GM19351 (cell line): ENCODE results near the gene VAV2.
"Not testable (repeated sequence)": the region's sequence is repeated elsewhere in the genome, so short reads cannot be mapped to it uniquely, and the experiment has no call there.

Experiments
- ATAC-seq: cut with Tn5 transposase; IDR thresholded peaks from one replicate; pipeline ENCODE4 v1.9.1; 2021; ENCODE audit warnings: mild to moderate bottlenecking, moderate library complexity; ENCODE audit not compliant: unreplicated experiment

Gene VAV2

DNA sequence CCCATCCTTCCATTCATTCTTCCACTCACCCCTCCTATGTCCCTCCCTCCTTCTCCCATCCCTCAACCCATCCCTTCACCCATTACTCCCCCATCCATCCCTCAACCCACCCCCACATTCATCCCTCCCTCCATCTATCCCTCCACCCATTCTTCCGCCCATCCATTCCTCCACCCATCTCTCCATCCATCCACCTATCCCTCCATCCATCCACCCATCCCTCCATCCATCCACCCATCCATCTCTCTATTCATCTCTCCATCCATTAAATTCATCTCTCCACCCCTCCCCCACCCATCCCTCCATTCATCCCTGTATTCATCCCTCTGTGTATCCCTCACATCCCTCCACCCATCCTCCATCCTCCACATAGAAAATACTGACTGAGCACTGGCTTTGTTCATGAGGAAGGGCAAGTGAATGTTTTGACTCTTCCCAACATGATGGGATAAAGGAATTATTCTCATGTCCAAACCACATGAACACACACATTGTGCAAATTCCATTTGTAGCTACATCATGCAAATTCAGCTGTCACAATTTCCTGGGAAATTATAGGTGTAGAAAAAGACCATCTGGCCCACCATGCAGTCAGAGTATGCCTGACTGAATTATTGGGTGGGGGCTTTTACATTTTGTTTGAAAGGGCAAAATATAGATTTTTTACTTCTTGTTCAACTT is 6.9 kb upstream of the VAV2 start:
- no peak for ATAC-seq

- no peak for ATAC-seq
Measured at GRCh38 chr9:133997584-133997983, 5.5 kb upstream of the VAV2 start.

DNA sequence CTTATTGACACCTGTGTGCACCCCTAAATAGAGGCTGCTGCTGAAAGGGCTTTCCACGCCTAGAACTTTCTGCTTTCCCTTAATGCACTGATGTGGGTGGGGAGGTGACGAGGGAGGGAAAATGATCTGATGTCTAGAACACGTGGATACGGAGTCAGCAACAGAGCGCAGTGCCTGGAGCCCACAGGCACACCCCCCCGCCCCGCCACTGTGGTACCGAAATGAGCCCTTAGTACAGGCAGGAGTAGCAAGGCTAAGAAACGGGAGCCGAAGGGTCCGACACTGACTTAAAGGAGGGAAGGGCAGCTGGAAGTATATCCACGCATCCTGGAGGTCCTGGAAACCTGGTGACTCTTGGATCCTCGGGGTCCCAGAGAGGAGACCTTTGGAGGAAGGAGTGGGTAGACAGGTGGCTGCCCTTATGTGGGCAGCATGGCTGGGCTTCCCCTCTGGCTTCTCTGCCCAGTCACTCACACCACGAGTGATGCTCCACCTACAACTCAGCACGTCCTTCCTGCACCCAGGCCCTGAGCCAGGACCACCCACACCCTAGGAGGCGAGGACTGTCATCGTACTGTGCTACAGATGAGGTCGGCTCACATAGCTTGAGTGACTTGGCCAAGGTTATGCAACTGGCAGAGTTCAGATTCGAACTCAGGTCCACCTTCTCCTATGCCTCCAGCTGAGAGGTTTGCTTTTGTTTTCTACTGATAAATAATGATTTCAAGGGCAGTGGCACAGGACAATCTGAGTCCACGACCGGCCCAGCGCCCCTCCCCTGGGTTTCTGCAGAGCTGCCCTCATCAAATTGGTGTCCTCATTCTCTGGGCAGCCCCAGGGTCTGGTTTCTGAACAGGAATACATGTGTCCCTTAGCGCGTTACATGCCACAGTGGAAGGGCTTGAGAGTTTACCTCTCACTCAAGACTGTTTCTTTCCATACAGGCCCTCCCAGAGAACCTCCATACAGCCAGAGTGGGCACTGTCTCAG is 4.7 kb upstream of the VAV2 start:
- no peak for ATAC-seq

DNA sequence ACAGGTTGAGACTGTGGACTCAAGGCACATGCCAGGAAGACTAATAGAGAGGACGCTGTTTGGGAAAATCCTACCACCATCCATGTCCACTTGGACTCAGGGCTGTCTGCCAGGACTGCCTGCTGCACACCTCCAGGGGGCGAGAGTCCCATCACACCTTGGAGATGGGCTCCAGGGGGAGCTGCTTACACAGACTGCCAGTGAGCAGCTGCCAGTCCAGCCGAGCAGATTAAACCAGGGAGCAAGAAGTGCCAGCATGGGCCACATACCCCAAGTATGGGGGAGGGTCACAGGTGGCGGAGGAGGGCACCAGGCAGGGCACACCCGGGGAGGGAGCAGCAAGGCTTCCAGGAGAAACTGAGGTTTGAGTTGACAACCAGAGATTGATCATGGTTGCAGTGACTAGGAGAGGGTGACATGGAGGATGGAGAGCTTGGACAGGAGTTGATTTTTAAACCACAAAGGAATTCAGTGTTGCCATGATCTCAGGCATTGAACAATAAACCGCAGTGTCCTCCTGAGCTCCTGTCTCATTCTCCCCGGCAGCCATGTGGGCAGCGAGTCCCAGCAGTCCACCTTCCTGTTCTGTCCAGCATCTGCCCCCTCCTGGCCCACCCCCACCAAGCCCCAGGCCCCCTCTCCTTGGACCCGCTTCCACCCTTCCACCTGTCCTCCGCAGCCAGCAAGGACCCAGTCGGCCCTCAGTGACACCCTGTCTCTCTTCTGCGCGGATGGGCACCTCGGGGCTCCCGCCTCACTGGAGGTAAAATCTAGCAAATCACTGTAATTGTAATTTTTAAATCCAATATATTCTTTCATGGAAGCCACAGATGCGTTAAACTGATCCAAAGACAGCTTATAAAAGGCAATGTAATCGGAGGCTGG is 3.1 kb upstream of the VAV2 start:
- ATAC-seq, result no peak

DNA sequence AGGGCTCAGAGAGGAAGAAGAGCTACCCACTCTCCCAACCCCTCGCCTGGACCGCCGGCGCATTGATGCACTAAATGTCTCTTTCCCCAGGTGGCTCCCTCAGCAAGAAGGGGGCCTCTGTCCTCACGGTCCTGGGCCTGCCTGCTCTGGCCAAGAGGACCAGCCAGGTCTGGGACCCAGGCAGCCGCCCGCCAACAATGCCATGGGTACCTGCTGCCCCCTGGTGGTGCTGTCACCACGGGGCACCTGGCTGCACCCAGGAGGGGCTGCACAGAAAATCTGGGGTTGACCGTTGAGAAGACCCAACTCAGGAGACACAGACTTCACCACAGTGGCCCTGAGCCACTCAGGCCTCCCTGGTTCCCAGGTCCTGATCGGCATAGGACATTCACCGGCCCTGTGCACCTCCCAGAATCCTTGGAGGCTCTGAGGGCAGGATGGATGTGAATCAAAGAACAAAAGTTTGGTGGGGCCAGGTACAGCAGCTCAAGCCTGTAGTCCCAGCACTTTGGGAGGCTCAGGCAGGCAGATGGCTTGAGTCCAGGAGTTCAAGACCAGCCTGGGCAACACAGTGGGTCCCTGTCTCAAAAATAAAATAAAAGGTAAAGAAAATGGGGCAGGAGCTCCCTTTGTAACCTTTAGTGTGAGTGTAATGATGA is 2.4 kb upstream of the VAV2 start:
- ATAC-seq, result no peak

DNA sequence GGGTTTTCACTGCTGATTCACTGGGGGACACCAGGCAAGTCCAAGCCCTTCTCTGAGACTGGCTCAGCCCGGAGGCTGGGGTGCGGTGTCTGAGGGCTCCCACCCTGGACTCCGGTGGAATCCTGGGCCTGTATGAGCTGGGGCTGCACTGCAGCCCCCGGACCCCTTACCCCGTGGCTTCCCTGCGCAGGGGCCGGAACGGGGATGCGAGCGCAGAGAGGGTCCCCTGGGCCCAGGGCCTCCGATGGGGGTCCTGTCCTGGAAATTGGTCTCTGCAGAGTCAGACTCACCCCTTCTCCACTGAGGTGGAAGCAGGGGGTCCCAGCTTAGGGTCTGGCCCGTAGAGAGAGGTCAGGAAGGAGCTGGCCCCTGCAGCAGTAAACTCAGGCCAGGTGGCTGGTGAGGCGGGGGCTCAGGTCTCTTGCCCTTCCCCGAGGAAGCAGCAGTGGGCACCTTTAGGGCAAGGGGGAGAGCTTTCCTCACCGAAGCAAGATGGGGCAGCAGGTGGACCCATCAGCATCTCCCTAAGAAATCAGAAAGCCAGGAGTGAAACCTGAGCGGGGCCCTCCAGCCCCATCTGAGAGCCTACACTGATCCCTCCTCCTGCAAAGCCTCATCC is 1.6 kb upstream of the VAV2 start:
- no peak for ATAC-seq

DNA sequence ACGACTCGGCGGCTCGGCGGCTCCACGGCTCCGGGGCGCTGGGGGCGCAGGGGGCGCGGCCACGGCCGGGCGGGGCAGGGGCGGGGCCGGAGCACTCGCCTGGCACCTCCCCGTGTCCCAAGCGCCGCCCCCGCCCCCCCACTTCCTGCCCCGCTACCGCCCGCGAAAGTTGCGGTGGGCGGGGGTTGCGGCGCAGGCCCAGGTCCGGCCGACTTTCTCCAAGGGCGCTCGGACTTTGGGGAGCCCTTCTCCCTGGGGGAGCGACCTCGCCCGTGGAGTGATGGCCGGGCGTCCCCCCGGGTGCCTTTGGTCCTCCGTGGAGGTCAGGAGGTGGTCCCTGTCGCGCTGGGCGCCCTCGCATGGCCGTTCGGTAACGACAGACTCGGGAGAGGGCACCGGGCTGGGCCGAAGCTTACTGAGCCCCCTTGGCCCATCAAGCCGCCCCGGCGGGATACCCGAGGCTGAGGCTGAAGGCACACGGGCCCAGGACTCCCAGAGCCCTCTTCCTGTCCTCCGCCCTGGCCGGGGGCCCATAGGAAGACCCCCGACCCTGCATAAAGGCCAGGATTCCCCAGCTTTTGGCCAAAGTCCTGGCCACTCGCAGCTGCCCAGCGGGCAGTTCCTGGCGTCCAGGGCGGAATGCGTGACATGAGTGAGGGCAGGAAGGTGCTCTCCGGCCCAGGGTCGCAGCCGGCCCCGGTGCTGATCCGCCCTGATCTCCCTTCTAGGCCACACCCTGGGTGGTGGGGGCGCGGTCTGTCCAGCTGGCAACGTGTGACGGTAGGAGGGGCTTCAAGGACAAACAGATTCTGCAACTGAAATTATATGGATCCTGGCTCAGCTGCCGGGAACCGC is 883 bp upstream of the VAV2 start:
- peak; percentile 39 for ATAC-seq

DNA sequence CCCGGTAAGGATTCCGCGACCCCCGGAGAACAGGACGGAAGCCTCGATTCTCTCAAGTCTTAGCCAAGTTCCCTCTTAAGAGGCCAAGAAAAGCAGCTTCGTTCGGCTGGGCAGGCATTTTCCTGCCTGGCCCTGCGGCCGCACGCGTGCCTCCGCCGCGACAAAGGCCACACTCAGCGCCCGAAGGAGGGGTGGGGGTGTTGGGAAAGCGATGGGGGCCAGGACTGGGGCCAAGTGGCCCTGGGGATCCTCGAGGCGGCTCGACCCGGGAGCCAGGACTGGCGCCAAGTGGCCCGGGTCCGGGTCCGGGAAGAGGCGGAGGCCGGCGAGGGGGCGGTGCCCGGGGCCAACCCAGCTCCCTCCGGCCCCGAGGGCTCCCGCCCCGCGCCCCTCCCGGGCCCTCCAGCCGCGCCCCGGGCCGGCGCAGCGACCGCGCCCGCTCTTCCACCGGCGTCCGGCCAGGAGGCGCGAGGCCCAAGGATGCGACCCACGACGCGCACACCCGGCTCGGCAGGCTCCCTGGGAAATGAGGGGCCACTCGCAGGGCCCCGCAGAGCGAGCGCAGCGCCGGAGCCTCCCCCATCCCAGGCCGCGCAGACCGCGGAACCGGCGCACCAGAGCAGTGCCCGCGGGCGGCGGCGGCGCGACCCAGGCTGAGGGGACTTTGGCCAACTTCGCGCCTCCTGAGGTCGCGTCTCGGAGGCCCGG is 756 bp downstream of the VAV2 start:
- peak; percentile 16 for ATAC-seq

GRCh38 chr9:133990366-133991213 is 1.5 kb downstream of the VAV2 start:
- no peak for ATAC-seq

GRCh38 chr9:133989625-133990365 is 2.3 kb downstream of the VAV2 start:
- no peak for ATAC-seq

GRCh38 chr9:133988771-133989170 is 3.4 kb downstream of the VAV2 start:
- not testable (repeated sequence) for ATAC-seq

DNA sequence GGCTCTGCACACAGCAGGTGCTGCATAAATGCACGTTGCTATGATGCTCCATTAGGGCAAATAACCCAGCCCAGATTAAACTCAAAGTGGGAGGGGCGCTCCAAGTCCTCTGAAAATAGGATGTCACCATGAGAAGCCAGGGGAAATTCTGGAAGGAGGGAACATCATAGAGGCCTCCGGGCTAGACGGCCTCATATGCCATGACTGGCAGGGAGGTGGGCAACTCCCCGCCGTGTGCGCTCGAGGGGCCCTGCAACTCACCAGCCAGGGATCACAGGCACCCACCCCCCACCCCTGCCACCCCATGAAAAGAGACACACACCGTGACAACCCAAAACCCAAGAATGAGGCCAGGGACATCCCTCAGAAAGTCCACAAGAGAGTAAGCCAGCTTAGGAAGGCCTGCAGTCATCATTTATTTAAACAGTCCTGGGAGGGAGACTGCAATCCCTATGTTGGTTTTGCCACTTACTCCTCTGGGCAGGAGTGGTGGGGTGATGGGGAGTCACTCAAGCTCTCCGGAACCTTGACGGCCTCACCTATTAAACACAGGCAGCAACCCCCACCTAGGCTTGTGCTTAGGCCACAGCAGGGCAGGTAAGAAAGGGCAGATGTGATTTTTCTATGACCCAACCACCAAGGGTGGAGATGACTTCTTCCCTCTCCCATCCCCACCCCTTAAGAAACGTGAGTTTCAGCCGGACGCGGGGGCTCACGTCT is 4.0 kb downstream of the VAV2 start:
- ATAC-seq, result no peak

DNA sequence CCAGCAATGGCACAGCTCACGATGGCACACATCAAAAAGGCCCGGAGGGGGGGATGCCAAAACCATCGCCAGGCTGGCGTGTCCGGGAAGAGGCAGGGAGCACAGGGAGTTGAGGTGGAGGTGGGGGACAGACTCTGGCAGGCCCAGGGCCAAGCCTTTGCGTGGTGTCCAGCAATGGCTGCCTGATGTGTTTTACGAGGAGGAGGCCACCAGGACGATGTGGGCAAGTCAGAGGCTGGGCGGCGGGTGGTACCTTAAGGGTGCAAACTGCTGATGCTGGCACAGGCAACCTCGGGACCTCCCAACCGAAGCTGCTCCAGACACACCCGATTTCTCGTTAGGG is 4.7 kb downstream of the VAV2 start:
- ATAC-seq, result no peak

DNA sequence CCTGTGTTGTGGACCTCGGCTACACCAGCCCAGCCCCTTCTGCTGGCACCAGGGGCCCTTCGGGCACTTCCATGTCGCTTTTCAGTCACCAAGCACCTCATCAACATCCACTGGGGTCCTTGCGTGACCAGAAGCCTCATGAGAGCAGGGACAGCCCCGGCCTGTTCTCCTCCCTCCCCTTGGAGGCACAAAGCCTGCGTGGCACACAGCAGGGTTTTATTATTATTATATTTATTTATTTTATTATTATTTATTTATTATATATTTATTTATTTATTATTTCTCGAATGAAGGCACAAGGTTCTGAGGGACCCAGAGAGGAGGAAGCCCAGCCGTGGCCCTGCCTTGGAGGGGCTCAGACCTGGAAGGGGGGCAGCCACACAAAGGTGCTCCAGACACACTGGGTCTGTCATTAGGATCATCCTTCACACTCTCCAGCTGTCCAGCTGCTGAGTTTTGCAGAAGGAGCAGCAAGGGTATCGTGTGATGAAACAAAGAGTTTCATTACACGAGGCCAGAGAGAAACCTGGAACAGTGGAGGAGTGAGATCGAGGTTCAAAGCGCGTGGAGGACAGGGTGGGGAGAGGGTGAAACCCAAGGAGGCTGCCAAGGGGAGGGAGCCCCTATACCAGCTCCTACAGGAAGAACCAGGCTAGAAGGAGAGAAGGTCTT is 5.2 kb downstream of the VAV2 start:
- ATAC-seq, result no peak

DNA sequence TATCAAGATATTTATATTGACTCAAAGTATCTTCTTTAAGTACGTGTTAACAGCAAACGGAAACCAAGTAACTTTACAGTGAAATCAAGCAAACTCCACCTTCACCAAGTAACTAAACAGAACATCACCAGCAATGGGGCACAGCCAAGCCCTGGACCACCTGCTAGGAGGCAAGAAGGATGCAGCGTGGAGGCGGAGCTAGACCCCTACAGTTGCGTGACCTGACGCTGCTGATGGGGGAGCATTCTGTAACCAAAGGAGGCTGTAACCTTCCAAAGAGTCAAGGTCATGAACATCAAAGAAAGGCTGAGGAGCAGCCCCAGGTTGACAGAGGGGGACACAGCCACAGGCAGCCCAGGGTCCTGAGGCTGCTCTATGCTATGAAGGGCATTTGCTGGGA is 6.1 kb downstream of the VAV2 start:
- ATAC-seq, result no peak
